Calu3 (cell line): Measurements from ENCODE around the gene PTPRZ1. TPM values are rescaled to one million over a fixed set of nuclear protein-coding genes. Genes with fewer than 3 reads are reported as not detected.

Experiments
- BruUV-seq: library from RNA; stranded (reverse); fragments of 400-500 nt; replicated peaks from 2 replicates; lab custom pipeline; 2021; lab: Mats Ljungman, UMichigan
- CTCF ChIA-PET: fragments of 300-600 bp; sonication (Branson Sonifier 250); formaldehyde crosslinking; loops from one replicate; lab custom pipeline; 2022; ENCODE audit warnings: antibody characterized with exemption; lab: Charles Lee
- DNase-seq: peaks from one replicate; pipeline ENCODE4 v3.0.0; 2022
- H3K27ac Mint-ChIP-seq: one replicate; pipeline ENCODE4 v1.8.0; 2022; ENCODE audit warnings: mixed read lengths; ENCODE audit not compliant: unreplicated experiment
- H3K27me3 Mint-ChIP-seq: one replicate; pipeline ENCODE4 v1.8.0; 2022; ENCODE audit warnings: mixed read lengths; ENCODE audit not compliant: unreplicated experiment
- H3K36me3 Mint-ChIP-seq: one replicate; pipeline ENCODE4 v1.8.0; 2022; ENCODE audit warnings: mild to moderate bottlenecking, moderate library complexity, mixed read lengths; ENCODE audit not compliant: insufficient read depth, unreplicated experiment
- H3K4me1 Mint-ChIP-seq: one replicate; pipeline ENCODE4 v1.8.0; 2022; ENCODE audit warnings: mild to moderate bottlenecking, low read depth, mixed read lengths; ENCODE audit not compliant: unreplicated experiment
- H3K4me3 Mint-ChIP-seq: one replicate; pipeline ENCODE4 v1.8.0; 2022; ENCODE audit warnings: mild to moderate bottlenecking, low read depth, moderate library complexity, mixed read lengths; ENCODE audit not compliant: unreplicated experiment
- H3K9me3 Mint-ChIP-seq: one replicate; pipeline ENCODE4 v1.8.0; 2022; ENCODE audit warnings: low read depth, mixed read lengths; ENCODE audit not compliant: unreplicated experiment
- CTCF ChIP-seq: fragments of 200-600 bp; IDR thresholded peaks from one replicate; pipeline ENCODE4 v1.8.0; 2022; ENCODE audit warnings: antibody characterized with exemption; ENCODE audit not compliant: unreplicated experiment
- intact Hi-C: fragments of 100-400 bp; cut with micrococcal nuclease; formaldehyde crosslinking; loops from one replicate; pipeline ENCODE4 v1.10.0; 2022; ENCODE audit not compliant: unreplicated experiment
- total RNA-seq: library from RNA; stranded (reverse); gene quantifications from 2 replicates; pipeline ENCODE4 v1.2.3, GENCODE V29; 2022

Gene PTPRZ1
- total RNA-seq, 1 experiment from 2014 or later: 4.9 TPM

- TF ChIP-seq CTCF: no peak
- Mint-ChIP-seq H3K27ac (no peak overlapping the region), H3K4me3 (no peak overlapping the region), H3K27me3 (no peaks in the 10 kb centered on the region), H3K36me3 (no peaks in the 10 kb centered on the region), H3K9me3 (no peaks in the 10 kb centered on the region), H3K4me1 (no peaks in the 10 kb centered on the region)
- BruUV-seq: no TSS peak
- intact Hi-C loops: no loop called here
- CTCF ChIA-PET: no interaction called here
- DNase-seq: no peak
These were observed 40.6 kb upstream of the PTPRZ1 start for GRCh38 chr7:121832347-121832746.

- DNase-seq: no peak
- intact Hi-C loops: no loop called here
These were observed 39.0 kb upstream of the PTPRZ1 start for GRCh38 chr7:121833991-121834390.

GRCh38 chr7:121837462-121837861 lies 35.5 kb upstream of the PTPRZ1 start:
- no TSS peak for BruUV-seq
- Mint-ChIP-seq H3K27me3 (no peaks in the 10 kb centered on the region), H3K4me1 (no peaks in the 10 kb centered on the region), H3K27ac (no peak overlapping the region), H3K9me3 (no peaks in the 10 kb centered on the region), H3K36me3 (no peaks in the 10 kb centered on the region), H3K4me3 (no peak overlapping the region)
- CTCF ChIA-PET: no interaction called here
- intact Hi-C loops: no loop called here
- no peak for DNase-seq
- no peak for TF ChIP-seq CTCF

More at GRCh38 chr7:121833991-121834390, 39.0 kb upstream of the PTPRZ1 start:
- Mint-ChIP-seq H3K36me3 (no peaks in the 10 kb centered on the region), H3K4me1 (no peaks in the 10 kb centered on the region), H3K27me3 (no peaks in the 10 kb centered on the region), H3K9me3 (no peaks in the 10 kb centered on the region), H3K27ac (no peak overlapping the region), H3K4me3 (no peak overlapping the region)
- CTCF ChIA-PET: no interaction called here
- no TSS peak for BruUV-seq
- TF ChIP-seq CTCF: no peak

GRCh38 chr7:121847041-121847440 lies 25.9 kb upstream of the PTPRZ1 start:
- H3K9me3 Mint-ChIP-seq: peaks cover 5% of the 10 kb centered on the region
- H3K36me3 Mint-ChIP-seq: no peaks in the 10 kb centered on the region
- no peak overlapping the region for H3K27ac Mint-ChIP-seq
- BruUV-seq: no TSS peak
- CTCF ChIA-PET: no interaction called here
- no peak overlapping the region for H3K4me3 Mint-ChIP-seq
- H3K4me1 Mint-ChIP-seq: no peaks in the 10 kb centered on the region
- no peak for TF ChIP-seq CTCF
- DNase-seq: no peak
- intact Hi-C loops: no loop called here
- no peaks in the 10 kb centered on the region for H3K27me3 Mint-ChIP-seq
